ENCODE measurements around the gene COA5.

GRCh38 chr2:98552499-98553179 is 55.7 kb downstream of the COA5 start:
- TF ChIP-seq JUND (IDR thresholded peaks at IDR 0.05) (no peak), ATF3 (IDR thresholded peaks at IDR 0.05) (no peak), CTCF (IDR thresholded peaks at IDR 0.05; ENCODE audit: low read depth, low read length, missing input control) (no peak), YY1 (IDR thresholded peaks at IDR 0.05) (no peak), RXRA (IDR thresholded peaks at IDR 0.05) (no peak), ZBTB33 (IDR thresholded peaks at IDR 0.05) (no peak), REST (IDR thresholded peaks at IDR 0.05) (no peak)

Measured in liver (tissue), 3 donors.